GM12874 (cell line): ENCODE results near the gene DUSP12.

ENCODE experiments used
- TF ChIP-seq, protein P1 (sequence below): IDR thresholded peaks from 2 replicates; pipeline ENCODE4 v1.5.1; 2011; ENCODE audit warnings: low read depth, mild to moderate bottlenecking, control low read depth, low read length, moderate library complexity; ENCODE audit not compliant: insufficient read depth

Gene DUSP12

DNA sequence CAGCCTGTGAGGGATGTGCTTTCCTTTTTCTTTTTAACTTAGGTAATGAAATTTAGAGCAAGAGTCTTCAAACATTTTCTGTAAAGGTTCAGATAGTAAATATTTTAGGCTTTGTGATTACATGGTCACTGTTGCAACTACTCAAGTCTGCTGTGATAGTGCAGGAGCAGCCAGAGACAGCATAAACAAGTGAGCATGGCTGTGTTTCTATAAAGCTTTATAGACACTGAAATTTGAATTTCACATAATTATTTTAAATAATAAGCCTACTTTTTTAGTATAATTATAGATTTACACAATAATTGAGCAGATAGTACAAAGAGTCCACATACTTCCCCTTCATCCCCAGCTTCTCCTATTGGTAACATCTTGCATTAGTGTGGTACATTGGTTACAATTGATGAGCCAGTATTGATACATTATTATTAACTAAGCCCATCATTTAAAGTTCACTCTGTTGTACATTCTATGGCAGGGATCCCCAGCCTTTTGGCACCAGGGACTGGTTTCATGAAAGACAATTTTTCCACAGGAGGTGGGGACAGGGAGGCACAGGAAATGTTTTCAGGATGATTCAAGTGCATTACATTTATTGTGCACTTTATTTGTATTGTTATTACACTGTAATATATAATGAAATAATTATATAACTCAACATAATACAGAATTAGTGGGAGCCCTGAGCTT lies 19.5 kb downstream of the DUSP12 start:
- TF ChIP-seq, protein P1, sequence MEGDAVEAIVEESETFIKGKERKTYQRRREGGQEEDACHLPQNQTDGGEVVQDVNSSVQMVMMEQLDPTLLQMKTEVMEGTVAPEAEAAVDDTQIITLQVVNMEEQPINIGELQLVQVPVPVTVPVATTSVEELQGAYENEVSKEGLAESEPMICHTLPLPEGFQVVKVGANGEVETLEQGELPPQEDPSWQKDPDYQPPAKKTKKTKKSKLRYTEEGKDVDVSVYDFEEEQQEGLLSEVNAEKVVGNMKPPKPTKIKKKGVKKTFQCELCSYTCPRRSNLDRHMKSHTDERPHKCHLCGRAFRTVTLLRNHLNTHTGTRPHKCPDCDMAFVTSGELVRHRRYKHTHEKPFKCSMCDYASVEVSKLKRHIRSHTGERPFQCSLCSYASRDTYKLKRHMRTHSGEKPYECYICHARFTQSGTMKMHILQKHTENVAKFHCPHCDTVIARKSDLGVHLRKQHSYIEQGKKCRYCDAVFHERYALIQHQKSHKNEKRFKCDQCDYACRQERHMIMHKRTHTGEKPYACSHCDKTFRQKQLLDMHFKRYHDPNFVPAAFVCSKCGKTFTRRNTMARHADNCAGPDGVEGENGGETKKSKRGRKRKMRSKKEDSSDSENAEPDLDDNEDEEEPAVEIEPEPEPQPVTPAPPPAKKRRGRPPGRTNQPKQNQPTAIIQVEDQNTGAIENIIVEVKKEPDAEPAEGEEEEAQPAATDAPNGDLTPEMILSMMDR = no peak

DNA sequence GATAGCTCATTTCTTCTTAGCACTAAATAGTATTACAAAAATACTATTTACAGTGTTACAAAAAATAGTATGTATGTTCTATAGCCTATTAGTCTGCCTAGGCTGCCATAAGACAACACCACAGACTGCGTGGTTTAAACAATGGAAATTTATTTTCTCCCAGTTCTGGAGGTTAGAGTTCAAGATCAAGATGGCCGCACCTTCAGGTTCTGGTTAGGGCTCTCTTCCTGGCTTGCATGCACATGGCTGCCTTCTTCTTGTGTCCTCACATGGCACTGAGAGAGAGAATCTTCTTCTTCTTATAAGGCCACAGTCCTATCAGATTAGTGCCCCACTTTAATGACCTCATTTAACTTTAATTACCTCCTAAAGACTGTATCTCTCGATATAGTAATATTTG lies 20.7 kb downstream of the DUSP12 start:
- TF ChIP-seq, protein P1 = no peak

DNA sequence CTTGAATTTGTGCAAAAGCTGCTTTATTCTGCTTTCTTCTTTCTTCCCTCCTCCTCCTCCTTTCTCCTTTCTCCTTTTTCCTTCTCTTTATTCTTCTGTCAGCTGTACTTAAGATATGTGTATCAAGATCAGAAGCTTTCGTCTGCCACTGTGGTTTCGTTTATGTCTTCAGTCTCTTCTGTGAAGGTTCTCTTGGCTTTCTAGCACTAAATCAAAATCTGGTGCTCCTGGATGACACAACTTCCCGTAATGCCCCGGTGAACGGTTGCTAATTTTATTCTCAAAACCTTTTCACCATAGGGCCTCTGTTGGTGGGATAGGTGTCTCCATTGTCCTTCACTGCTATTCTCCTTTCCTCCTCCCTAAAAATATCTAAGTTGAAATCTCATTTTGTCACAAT lies 21.6 kb downstream of the DUSP12 start:
- TF ChIP-seq, protein P1 = no peak

DNA sequence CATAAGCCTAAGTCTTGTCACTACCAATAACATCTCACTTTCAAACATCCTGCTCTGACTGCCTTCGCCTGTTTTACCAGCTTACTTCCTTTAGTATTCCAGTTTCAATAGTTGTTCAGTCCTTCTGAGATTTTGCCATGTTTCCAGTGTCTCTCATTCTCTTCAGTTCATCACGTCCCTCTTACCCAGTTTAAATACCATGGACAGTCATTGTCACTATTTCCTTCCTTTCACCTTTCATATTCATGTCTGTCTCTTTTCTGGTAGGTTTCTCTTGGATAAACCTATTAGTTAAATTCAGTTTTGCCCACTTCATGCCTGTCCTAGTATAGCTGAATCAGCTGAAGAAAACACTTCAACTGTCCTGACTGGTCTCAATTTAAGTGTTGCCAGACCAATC lies 22.4 kb downstream of the DUSP12 start:
- TF ChIP-seq, protein P1 = no peak

DNA sequence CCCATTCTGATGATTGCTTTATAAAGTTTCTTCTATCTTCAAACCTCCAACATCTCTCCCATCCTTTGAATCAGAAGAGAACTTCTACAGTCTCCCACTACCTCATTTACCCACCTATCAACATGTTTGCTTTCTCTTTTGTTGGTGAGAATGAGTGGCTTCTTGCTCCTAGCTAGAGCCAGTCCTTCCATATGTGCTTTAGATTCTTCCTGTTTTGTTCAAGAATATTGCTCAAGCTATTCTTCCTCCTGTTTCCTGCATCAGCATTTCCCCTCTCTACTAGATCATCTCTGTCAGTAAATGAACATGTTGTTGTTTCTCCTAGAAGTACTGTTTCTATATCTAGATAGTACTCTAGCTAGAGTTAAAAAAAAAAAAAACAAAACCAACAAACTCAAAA lies 22.8 kb downstream of the DUSP12 start:
- TF ChIP-seq, protein P1 = no peak

DNA sequence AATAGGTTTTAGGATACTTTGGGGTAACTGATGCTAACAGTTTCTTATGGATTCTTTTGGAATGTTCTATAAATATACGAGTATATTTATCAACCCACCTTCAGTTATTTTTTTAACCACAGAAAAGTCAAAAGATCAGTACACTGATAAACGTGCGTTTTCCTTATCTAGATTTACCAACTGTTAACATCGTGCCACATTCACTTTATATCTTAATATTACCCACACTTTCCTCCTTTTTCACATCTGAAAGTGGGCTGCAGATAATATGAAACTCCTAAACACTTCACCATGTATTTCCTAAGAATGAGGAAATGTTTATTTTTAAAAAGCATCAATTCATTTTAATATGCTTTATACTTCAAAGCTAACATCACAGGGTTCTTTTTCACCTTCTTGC lies 24.2 kb downstream of the DUSP12 start:
- TF ChIP-seq, protein P1 = no peak

DNA sequence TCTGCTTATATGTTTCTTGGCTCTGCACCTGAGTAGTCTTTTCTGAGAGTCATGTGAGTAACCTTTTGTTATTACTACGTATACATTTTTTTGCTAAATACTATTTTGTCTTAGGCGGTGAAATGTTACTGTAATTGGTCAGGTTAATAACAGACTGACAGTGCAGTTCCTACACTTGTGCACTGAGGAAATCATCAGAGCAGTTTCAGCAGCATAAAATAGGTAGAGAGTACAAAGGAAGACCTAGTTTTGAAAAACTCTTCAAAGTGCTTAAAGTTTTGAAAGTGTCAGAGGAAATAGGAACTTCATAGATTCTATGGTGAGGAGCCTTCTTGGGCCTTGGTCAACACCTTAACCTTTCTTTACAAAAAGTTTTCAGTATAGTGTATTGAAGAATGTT lies 27.7 kb downstream of the DUSP12 start:
- TF ChIP-seq, protein P1 = no peak
